ENCODE measurements around the gene FDX2.
A peak's percentile ranks its signal among the peaks of the same experiment; 100 is the strongest.
"Not testable (repeated sequence)": the region's sequence is repeated elsewhere in the genome, so short reads cannot be mapped to it uniquely, and the experiment has no call there.

The FDX2 gene

DNA sequence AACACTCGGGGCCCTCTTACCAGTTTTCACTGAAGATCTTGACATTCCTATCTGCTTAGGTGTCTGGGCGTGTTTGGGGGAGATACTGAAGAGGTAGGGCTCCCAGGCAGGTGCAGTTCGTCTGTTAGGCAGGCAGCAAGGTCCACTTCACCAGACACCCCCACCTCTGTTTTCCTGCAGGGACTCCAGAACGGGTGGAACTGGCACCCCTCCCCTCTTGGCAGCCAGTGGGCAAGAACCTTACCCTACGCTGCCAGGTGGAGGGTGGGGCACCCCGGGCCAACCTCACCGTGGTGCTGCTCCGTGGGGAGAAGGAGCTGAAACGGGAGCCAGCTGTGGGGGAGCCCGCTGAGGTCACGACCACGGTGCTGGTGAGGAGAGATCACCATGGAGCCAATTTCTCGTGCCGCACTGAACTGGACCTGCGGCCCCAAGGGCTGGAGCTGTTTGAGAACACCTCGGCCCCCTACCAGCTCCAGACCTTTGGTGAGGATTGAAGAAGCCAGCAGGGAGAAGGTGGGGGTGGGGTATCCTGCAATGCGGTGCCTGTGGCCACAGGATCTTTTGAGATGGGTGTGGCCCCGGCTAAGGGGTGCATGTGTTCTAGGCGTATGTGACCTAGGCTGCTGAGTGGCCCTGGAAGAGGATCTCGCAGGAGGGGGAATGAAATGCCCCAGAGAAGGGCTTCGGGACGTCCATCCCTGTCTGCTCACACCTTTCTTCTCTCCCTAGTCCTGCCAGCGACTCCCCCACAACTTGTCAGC lies 32.3 kb downstream of the FDX2 start:
- DNase-seq, result no peak

DNA sequence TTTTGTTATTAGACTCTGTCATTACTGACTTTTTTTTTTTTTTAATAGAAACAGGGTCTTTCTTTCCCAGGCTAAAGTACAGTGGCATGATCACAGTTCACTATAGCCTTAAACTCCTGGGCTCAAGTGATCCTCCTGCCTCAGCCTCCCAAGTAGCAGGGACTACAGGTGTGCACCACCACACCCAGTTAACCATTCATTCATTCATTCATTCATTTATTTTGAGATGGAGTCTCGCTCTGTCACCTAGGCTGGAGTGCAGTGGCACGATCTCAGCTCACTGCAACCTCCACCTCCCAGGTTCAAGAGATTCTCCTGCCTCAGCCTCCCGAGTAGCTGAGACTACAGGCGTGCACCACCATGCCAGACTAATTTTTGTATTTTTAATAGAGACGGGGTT lies 33.8 kb downstream of the FDX2 start:
- DNase-seq, result not testable (repeated sequence)

DNA sequence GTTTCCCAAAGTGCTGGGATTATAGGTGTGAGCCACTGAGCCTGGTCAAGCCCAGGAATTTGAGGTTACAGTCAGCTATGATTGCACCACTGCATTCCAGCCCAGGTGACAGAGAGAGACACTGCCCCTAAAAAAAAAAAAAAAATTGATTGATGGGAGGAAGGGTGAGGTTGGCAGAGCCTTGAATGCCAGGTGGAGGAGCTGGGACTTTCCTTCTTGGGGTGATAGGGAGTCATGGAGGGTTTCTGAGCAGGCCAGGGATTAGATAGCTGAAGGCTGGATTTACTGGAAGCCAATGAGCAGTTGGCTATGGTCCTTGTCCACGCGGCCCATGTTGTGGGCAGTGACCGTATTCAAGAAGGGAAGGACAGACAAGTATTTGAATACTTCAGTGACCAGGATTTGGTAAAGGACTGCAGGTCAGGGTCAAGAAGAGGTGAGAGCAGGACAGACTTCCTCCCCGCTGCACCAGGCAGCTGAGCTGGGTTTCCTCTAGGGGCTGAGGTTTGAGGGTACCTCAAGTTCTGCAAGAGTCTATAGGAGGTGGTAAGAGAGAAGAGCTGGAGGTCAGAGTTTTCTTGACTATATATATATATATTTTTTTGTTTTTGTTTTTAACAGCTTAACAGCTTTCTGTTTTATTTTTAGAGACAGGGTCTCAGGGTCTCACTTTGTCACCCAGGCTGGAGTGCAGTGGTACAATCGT lies 35.9 kb downstream of the FDX2 start:
- DNase-seq, result no peak

DNA sequence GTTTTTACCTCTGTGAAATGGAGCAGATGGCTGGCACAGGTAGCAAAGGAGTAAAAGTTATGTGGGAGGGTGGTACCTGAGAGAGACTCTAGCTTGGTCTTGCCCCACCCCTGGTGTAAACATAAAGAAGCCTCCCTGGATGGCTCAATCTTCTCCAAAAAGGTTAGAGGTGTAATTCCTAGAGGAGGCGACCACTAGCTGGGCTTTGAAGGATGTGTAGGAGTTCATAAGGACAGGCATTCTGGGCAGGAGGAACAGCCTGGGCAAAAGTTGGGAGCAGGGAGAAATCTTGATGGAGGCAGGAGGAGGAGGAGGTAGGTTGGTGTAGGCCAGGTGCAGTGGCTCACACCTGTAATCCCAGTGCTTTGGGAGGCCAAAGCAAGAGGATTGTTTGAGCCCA lies 36.9 kb downstream of the FDX2 start:
- no peak for DNase-seq

DNA sequence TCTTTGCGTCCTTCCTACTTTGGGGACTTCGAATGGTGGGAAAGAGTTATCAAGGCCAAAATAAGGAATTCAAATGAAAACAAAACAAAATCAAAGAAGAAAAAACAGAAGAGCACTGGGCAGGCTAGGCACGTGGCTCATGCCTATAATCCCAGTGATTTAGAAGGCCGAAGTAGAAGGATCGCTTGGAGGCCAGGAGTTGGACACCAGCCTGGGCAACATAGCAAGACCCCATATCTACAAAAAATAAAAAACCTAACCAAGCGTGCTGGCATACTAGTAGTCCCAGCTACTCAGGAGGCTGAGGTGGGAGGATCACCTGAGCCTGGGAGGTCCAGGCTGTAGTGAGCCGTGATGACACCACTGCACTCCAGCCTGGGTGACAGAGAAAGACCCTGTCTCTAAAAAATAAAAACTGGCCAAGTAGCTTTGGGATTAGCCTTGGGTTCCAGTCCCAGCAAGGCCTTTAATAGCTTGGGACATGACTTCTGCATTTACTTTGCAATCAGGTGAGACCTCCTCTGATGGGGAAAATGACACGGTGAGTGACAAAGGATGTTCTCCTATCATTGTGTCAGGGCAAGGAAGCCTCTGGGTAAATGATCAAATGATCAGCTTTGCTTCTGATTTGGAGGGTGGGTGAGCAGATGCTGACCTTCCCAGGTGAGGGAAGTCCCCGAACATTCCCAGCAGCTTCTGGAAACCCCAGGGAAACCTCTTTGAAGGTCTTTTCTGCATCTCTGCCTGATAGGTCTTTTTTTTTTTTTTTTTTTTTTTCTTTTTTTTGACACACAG lies 37.8 kb downstream of the FDX2 start:
- no peak for DNase-seq

DNA sequence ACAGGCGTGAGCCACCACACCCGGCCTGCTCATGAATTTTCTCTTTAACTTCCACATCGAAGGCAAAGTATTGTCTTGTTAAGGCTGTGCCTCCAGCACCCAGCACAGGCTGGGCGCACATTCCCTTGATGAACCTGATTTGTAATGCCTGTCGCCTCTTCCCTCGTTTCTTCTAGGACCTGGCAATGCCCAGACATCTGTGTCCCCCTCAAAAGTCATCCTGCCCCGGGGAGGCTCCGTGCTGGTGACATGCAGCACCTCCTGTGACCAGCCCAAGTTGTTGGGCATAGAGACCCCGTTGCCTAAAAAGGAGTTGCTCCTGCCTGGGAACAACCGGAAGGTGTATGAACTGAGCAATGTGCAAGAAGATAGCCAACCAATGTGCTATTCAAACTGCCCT lies 41.2 kb downstream of the FDX2 start:
- no peak for DNase-seq

DNA sequence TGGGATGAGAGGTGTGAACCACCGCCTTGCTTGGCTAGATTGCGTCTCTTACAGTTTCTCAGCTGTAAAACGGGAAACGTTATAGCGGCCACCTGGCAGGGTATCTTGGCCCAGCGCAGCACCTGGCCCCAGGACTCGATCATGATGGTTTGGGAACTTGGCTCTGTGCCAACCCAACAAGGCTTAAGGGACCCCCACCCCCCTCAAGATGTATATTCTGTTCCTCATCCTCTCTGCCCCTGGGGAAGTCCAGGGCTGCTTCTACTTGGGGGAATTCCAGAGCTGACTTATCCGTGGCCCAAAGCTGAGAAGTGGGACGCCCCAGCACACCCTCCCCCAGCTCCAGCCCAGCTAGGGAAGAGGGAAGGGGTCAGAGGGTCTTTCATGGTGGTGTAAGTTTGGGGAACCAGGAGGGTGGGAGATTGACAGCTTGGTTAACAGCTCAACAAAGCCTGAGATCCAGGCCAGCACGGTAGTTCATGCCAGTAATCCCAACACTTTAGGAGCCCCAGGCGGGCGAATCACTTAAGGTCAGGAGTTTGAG lies 44.2 kb downstream of the FDX2 start:
- DNase-seq, result peak; percentile 75 to 82

DNA sequence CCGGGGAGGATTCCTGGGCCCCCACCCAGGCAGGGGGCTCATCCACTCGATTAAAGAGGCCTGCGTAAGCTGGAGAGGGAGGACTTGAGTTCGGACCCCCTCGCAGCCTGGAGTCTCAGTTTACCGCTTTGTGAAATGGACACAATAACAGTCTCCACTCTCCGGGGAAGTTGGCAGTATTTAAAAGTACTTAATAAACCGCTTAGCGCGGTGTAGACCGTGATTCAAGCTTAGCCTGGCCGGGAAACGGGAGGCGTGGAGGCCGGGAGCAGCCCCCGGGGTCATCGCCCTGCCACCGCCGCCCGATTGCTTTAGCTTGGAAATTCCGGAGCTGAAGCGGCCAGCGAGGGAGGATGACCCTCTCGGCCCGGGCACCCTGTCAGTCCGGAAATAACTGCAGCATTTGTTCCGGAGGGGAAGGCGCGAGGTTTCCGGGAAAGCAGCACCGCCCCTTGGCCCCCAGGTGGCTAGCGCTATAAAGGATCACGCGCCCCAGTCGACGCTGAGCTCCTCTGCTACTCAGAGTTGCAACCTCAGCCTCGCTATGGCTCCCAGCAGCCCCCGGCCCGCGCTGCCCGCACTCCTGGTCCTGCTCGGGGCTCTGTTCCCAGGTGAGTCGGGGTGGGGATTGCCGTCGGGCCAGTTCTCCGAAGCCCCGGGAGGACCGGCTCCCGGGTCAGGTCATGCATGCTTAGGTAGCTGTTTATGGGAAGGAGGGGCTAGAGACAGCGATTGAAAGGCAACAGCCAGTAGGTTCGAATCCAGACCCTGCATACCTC lies 45.0 kb downstream of the FDX2 start, which contains the start of gene ICAM1:
Gene ICAM1 (plus strand): TSS at position 505 of the 779 bp plus-strand sequence. CDS start 40 bp downstream, at position 545.
- DNase-seq, result peak; percentile 87 to 91

DNA sequence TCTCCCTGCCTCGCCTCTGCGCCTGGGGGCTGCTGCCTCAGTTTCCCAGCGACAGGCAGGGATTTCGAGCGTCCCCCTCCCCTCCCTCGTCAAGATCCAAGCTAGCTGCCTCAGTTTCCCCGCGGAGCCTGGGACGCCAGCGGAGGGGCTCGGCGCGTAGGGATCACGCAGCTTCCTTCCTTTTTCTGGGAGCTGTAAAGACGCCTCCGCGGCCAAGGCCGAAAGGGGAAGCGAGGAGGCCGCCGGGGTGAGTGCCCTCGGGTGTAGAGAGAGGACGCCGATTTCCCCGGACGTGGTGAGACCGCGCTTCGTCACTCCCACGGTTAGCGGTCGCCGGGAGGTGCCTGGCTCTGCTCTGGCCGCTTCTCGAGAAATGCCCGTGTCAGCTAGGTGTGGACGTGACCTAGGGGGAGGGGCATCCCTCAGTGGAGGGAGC lies 45.6 kb downstream of the FDX2 start:
- DNase-seq, result peak; percentile 90 to 94

DNA sequence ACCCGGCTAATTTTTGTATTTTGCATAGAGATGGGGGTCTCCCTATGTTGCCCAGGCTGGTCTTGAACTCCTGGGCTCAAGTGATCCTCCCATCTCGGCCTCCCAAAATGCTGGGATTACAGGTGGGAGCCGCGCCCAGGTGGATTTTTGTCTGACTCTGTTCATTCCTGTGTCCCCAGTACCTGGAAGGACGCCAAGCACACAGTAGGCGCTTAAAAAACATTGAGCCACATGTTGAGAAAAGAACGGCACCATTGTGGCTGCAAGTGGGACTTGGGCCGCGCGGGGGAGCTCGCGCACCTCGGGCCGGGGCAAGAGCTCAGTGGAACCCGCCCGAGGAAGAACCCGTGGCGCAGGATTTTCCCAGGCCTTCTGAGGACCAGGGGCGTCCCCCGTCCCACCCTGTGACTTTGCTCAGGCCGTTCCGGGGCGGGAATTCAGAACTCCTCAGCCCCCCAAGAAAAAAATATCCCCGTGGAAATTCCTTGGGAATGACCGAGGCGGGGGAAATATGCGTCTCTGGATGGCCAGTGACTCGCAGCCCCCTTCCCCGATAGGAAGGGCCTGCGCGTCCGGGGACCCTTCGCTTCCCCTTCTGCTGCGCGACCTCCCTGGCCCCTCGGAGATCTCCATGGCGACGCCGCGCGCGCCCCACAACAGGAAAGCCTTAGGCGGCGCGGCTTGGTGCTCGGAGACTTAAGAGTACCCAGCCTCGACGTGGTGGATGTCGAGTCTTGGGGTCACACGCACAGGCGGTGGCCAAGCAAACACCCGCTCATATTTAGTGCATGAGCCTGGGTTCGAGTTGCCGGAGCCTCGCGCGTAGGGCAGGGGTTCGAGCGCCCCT lies 46.3 kb downstream of the FDX2 start:
- peak; percentile 91 for DNase-seq

DNA sequence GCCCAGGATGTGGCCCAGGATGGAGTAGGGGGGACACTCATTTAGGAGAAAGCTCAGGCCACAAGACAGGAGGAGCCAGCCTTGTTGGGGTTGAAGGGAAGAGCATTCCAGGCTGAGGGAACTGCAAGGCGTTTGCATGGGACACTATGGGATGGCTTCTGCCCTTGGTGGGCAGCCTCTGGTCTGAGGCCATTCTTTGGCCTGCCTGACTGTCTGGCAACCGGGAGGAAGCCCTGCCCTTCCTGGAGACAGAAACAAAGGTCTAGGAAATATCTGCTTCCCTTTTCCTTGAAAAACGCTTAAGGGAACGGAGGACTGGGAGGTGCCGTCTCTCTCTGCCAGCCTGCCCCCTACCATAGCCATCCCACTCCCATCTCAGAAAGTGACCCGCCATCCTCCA lies 47.7 kb downstream of the FDX2 start:
- no peak for DNase-seq

DNA sequence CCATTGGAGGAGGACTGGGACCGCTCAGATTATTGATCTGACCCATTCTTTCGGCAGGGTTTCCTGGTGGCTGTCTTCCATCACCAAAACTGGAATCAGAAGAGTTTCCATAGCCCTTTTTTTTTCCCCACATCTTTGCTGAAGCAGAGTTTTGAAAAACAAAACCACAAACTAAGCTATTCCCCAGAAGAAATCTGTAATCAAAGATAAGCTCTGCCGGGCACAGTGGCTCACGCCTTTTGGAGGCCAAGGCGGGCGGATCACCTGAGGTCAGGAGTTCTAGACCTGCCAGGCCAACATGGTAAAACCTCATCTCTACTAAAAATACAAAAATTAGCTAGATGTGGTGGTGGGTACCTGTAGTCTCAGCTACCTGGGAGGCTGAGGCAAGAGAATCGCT lies 49.1 kb downstream of the FDX2 start:
- DNase-seq, result no peak

DNA sequence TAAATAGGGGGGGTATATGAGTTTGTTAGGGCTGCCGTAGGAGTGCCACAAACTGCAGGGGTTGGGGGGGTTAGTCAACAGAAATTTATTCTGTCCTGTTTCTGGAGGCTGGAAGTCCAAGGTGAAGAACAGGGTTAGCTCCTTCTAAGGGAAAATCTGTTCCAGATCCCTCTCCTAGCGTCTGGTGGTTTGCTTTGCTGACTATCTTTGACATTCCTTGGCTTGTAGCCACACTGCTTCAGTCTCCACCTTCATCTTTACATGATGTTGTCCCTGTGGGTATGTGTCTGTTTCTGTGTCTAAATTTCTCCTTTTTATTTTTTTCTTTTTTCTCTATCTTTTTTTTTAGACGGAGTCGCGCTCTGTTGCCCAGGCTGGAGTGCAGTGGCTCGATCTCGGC lies 53.0 kb downstream of the FDX2 start:
- DNase-seq, result no peak

DNA sequence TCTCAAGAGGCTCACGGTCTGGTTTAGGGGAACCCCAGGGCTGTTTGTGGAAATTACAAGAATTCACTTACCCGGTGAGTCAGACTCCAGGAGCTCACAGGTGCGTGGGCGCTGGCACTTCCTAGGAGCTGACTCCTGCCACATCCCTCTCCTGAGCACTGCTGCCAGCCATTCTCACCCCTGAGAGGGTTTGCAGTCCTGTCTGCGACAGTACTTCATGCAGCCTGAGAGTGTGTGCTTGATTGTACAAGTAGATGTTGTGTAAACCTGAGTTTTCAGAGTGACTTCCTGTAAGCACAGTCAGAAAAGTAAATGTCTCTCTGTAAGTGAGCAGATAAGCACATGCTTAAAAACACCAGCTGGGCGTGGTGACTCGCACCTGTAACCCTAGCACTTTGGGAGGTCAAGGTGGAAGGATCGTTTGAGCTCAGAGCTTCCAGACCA lies 55.7 kb downstream of the FDX2 start:
- no peak for DNase-seq

All from CD4-positive, alpha-beta T cell treated with Interleukin-4 for 1 hour (primary cell).